NCI-H774 (cell line): ENCODE data around the gene RSBN1.

Experiments used
- DNase-seq: peaks from one replicate; lab custom pipeline; 2025; lab: John Stamatoyannopoulos, UW

The RSBN1 gene

GRCh38 chr1:113812661-113813135, 422 bp upstream of the RSBN1 start:
- DNase-seq, result no peak

GRCh38 chr1:113811156-113811887, 954 bp downstream of the RSBN1 start:
- DNase-seq, result peak; percentile 10

- DNase-seq, result no peak
Observed at GRCh38 chr1:113809670-113810602, 2.3 kb downstream of the RSBN1 start.

GRCh38 chr1:113808450-113809195, 3.7 kb downstream of the RSBN1 start:
- DNase-seq, result no peak

- no peak for DNase-seq
Observed at GRCh38 chr1:113805639-113806038, 6.6 kb downstream of the RSBN1 start.

- DNase-seq, result no peak
Observed at GRCh38 chr1:113805256-113805531, 7.1 kb downstream of the RSBN1 start.

- DNase-seq, result no peak
Observed at GRCh38 chr1:113804421-113805255, 7.6 kb downstream of the RSBN1 start.

- DNase-seq, result no peak
Observed at GRCh38 chr1:113802367-113803007, 9.8 kb downstream of the RSBN1 start.

- no peak for DNase-seq
Observed at GRCh38 chr1:113800487-113800886, 11.8 kb downstream of the RSBN1 start.

GRCh38 chr1:113797472-113797871, 14.8 kb downstream of the RSBN1 start:
- no peak for DNase-seq

- no peak for DNase-seq
Observed at GRCh38 chr1:113793878-113794834, 18.1 kb downstream of the RSBN1 start.

GRCh38 chr1:113792986-113793385, 19.3 kb downstream of the RSBN1 start:
- no peak for DNase-seq

- DNase-seq, result no peak
Observed at GRCh38 chr1:113792471-113792870, 19.8 kb downstream of the RSBN1 start.

- no peak for DNase-seq
Observed at GRCh38 chr1:113788802-113789201, 23.5 kb downstream of the RSBN1 start.

GRCh38 chr1:113787663-113788062, 24.6 kb downstream of the RSBN1 start:
- DNase-seq, result no peak

GRCh38 chr1:113786069-113786468, 26.2 kb downstream of the RSBN1 start:
- no peak for DNase-seq

- DNase-seq, result no peak
Observed at GRCh38 chr1:113784104-113784779, 28.0 kb downstream of the RSBN1 start.

GRCh38 chr1:113783254-113784103, 28.8 kb downstream of the RSBN1 start:
- no peak for DNase-seq
